ENCODE measurements around the gene HSFX1.
"Not testable (repeated sequence)": the region's sequence is repeated elsewhere in the genome, so short reads cannot be mapped to it uniquely, and the experiment has no call there.

Gene HSFX1

GRCh38 chrX:149758068-149758714 is 15.7 kb upstream of the HSFX1 start:
- Histone ChIP-seq H2BK120ac (ENCODE audit: low read depth, low read length) (no peak overlapping the region), H2AK5ac (ENCODE audit: low read length) (no peak overlapping the region), H3K4me1 (ENCODE audit: control insufficient read depth, low read depth, low read length) (no peaks in the 10 kb centered on the region), H2BK15ac (replicated peaks; ENCODE audit: low read depth) (no peak overlapping the region), H3K9ac (ENCODE audit: low read length) (no peak overlapping the region), H3K27ac (ENCODE audit: low read depth, low read length) (no peak overlapping the region), H3K4ac (ENCODE audit: low read depth, low read length) (no peak overlapping the region), H4K5ac (ENCODE audit: low read length) (no peak overlapping the region), H2BK5ac (ENCODE audit: low read length) (no peak overlapping the region), H3K79me2 (ENCODE audit: control insufficient read depth, insufficient read depth, low read length) (no peaks in the 10 kb centered on the region), H3K4me2 (ENCODE audit: low read length) (no peak overlapping the region), H3K4me3 (ENCODE audit: low read length) (no peak overlapping the region), H3K79me1 (ENCODE audit: low read length) (no peaks in the 10 kb centered on the region), H3K27me3 (ENCODE audit: insufficient read depth, low read length, poor library complexity) (no peaks in the 10 kb centered on the region), H3K23ac (ENCODE audit: low read length) (no peak overlapping the region), H3K18ac (ENCODE audit: low read length) (no peak overlapping the region), H3K36me3 (ENCODE audit: control insufficient read depth, insufficient read depth, low read length) (no peaks in the 10 kb centered on the region), H4K8ac (ENCODE audit: low read depth, low read length) (no peak overlapping the region), H3K56ac (ENCODE audit: low read length) (no peak overlapping the region)
- no peak for DNase-seq
- no CpG with 5 or more reads among the region's 18 CpGs for WGBS (ENCODE audit: extremely low coverage, insufficient coverage, low lambda C conversion rate)

- H3K4ac ChIP-seq (ENCODE audit: low read depth, low read length); H2BK120ac ChIP-seq (ENCODE audit: low read depth, low read length); DNase-seq; H3K4me2 ChIP-seq (ENCODE audit: low read length); H4K8ac ChIP-seq (ENCODE audit: low read depth, low read length); H3K27ac ChIP-seq (ENCODE audit: low read depth, low read length); H3K56ac ChIP-seq (ENCODE audit: low read length); H2AK5ac ChIP-seq (ENCODE audit: low read length); H2BK5ac ChIP-seq (ENCODE audit: low read length); H4K5ac ChIP-seq (ENCODE audit: low read length); H3K4me1 ChIP-seq (ENCODE audit: control insufficient read depth, low read depth, low read length); H3K27me3 ChIP-seq (ENCODE audit: insufficient read depth, low read length, poor library complexity); H3K9ac ChIP-seq (ENCODE audit: low read length); H3K23ac ChIP-seq (ENCODE audit: low read length); H3K79me2 ChIP-seq (ENCODE audit: control insufficient read depth, insufficient read depth, low read length); H3K79me1 ChIP-seq (ENCODE audit: low read length); H3K36me3 ChIP-seq (ENCODE audit: control insufficient read depth, insufficient read depth, low read length); H3K18ac ChIP-seq (ENCODE audit: low read length); H2BK15ac ChIP-seq (replicated peaks; ENCODE audit: low read depth); H3K4me3 ChIP-seq (ENCODE audit: low read length): not testable (repeated sequence)
- no CpG with 5 or more reads among the region's 17 CpGs for WGBS (ENCODE audit: extremely low coverage, insufficient coverage, low lambda C conversion rate)
These were observed 15.2 kb upstream of the HSFX1 start for GRCh38 chrX:149758715-149759078.

- H3K23ac ChIP-seq (ENCODE audit: low read length) = no peak overlapping the region
- no peak overlapping the region for H2BK120ac ChIP-seq (ENCODE audit: low read depth, low read length)
- H3K4me1 ChIP-seq (ENCODE audit: control insufficient read depth, low read depth, low read length) = no peaks in the 10 kb centered on the region
- WGBS (ENCODE audit: extremely low coverage, insufficient coverage, low lambda C conversion rate) = no CpG with 5 or more reads among the region's 7 CpGs
- no peak for DNase-seq
- H3K36me3 ChIP-seq (ENCODE audit: control insufficient read depth, insufficient read depth, low read length) = no peaks in the 10 kb centered on the region
- no peak overlapping the region for H2AK5ac ChIP-seq (ENCODE audit: low read length)
- no peak overlapping the region for H3K4me2 ChIP-seq (ENCODE audit: low read length)
- H2BK15ac ChIP-seq (replicated peaks; ENCODE audit: low read depth) = no peak overlapping the region
- H3K27ac ChIP-seq (ENCODE audit: low read depth, low read length) = no peak overlapping the region
- H3K4ac ChIP-seq (ENCODE audit: low read depth, low read length) = no peak overlapping the region
- H3K9ac ChIP-seq (ENCODE audit: low read length) = no peak overlapping the region
- H4K5ac ChIP-seq (ENCODE audit: low read length) = no peak overlapping the region
- no peaks in the 10 kb centered on the region for H3K79me2 ChIP-seq (ENCODE audit: control insufficient read depth, insufficient read depth, low read length)
- H3K4me3 ChIP-seq (ENCODE audit: low read length) = no peak overlapping the region
- H3K56ac ChIP-seq (ENCODE audit: low read length) = no peak overlapping the region
- no peak overlapping the region for H4K8ac ChIP-seq (ENCODE audit: low read depth, low read length)
- H3K27me3 ChIP-seq (ENCODE audit: insufficient read depth, low read length, poor library complexity) = no peaks in the 10 kb centered on the region
- H2BK5ac ChIP-seq (ENCODE audit: low read length) = no peak overlapping the region
- H3K79me1 ChIP-seq (ENCODE audit: low read length) = no peaks in the 10 kb centered on the region
- no peak overlapping the region for H3K18ac ChIP-seq (ENCODE audit: low read length)
These were observed 14.0 kb upstream of the HSFX1 start for GRCh38 chrX:149759824-149760223.

- no peak overlapping the region for H3K4me3 ChIP-seq (ENCODE audit: low read length)
- H3K9ac ChIP-seq (ENCODE audit: low read length) = no peak overlapping the region
- H2BK120ac ChIP-seq (ENCODE audit: low read depth, low read length) = no peak overlapping the region
- no peak overlapping the region for H3K56ac ChIP-seq (ENCODE audit: low read length)
- no peaks in the 10 kb centered on the region for H3K4me1 ChIP-seq (ENCODE audit: control insufficient read depth, low read depth, low read length)
- H2BK5ac ChIP-seq (ENCODE audit: low read length) = no peak overlapping the region
- H3K36me3 ChIP-seq (ENCODE audit: control insufficient read depth, insufficient read depth, low read length) = no peaks in the 10 kb centered on the region
- no peaks in the 10 kb centered on the region for H3K79me2 ChIP-seq (ENCODE audit: control insufficient read depth, insufficient read depth, low read length)
- H3K23ac ChIP-seq (ENCODE audit: low read length) = no peak overlapping the region
- no peaks in the 10 kb centered on the region for H3K79me1 ChIP-seq (ENCODE audit: low read length)
- no peak for DNase-seq
- no peaks in the 10 kb centered on the region for H3K27me3 ChIP-seq (ENCODE audit: insufficient read depth, low read length, poor library complexity)
- H4K5ac ChIP-seq (ENCODE audit: low read length) = no peak overlapping the region
- H2AK5ac ChIP-seq (ENCODE audit: low read length) = no peak overlapping the region
- no peak overlapping the region for H2BK15ac ChIP-seq (replicated peaks; ENCODE audit: low read depth)
- H4K8ac ChIP-seq (ENCODE audit: low read depth, low read length) = no peak overlapping the region
- no CpG with 5 or more reads among the region's 3 CpGs for WGBS (ENCODE audit: extremely low coverage, insufficient coverage, low lambda C conversion rate)
- H3K18ac ChIP-seq (ENCODE audit: low read length) = no peak overlapping the region
- no peak overlapping the region for H3K27ac ChIP-seq (ENCODE audit: low read depth, low read length)
- no peak overlapping the region for H3K4me2 ChIP-seq (ENCODE audit: low read length)
- no peak overlapping the region for H3K4ac ChIP-seq (ENCODE audit: low read depth, low read length)
These were observed 12.9 kb upstream of the HSFX1 start for GRCh38 chrX:149760965-149761364.

GRCh38 chrX:149761858-149762674 is 11.8 kb upstream of the HSFX1 start:
- H3K4me3 ChIP-seq (ENCODE audit: low read length); H3K4me2 ChIP-seq (ENCODE audit: low read length); H3K4ac ChIP-seq (ENCODE audit: low read depth, low read length); H3K79me1 ChIP-seq (ENCODE audit: low read length); H2BK15ac ChIP-seq (replicated peaks; ENCODE audit: low read depth); H3K27me3 ChIP-seq (ENCODE audit: insufficient read depth, low read length, poor library complexity); H3K36me3 ChIP-seq (ENCODE audit: control insufficient read depth, insufficient read depth, low read length); H3K18ac ChIP-seq (ENCODE audit: low read length); DNase-seq; H4K5ac ChIP-seq (ENCODE audit: low read length); H3K9ac ChIP-seq (ENCODE audit: low read length); H2BK5ac ChIP-seq (ENCODE audit: low read length); H3K27ac ChIP-seq (ENCODE audit: low read depth, low read length); H4K8ac ChIP-seq (ENCODE audit: low read depth, low read length); H3K79me2 ChIP-seq (ENCODE audit: control insufficient read depth, insufficient read depth, low read length); H3K23ac ChIP-seq (ENCODE audit: low read length); H3K56ac ChIP-seq (ENCODE audit: low read length); H3K4me1 ChIP-seq (ENCODE audit: control insufficient read depth, low read depth, low read length); H2AK5ac ChIP-seq (ENCODE audit: low read length); H2BK120ac ChIP-seq (ENCODE audit: low read depth, low read length): not testable (repeated sequence)
- no CpG with 5 or more reads among the region's 22 CpGs for WGBS (ENCODE audit: extremely low coverage, insufficient coverage, low lambda C conversion rate)

All from mesendoderm (in vitro differentiated cells).